HEK293 (cell line): Measurements from ENCODE around the gene OR2M4.

Source experiments
- CTCF ChIA-PET: fragments of 350-600 bp; formaldehyde crosslinking; extraction: SDS; loops from one replicate; lab custom pipeline; 2021; ENCODE audit warnings: antibody characterized with exemption; lab: Yijun Ruan, JAX
- POLR2A ChIA-PET: fragments of 300-600 bp; formaldehyde crosslinking; extraction: SDS; loops from one replicate; lab custom pipeline; 2020; ENCODE audit warnings: antibody characterized with exemption, inconsistent platforms; lab: Yijun Ruan, JAX
- H3K27ac ChIP-seq: fragments of 200-500 bp; sonication (Bioruptor generic); 2 replicates; pipeline ENCODE4 v1.5.1; 2014; ENCODE audit warnings: low read depth, low read length, control low read depth, inconsistent platforms; ENCODE audit errors: extremely low read depth
- H3K36me3 ChIP-seq, 2 experiments: fragments of 200-500 bp in 1 of 2; sonication (Bioruptor generic) in 1 of 2; 1 replicate in 1 of 2; 2 replicates in 1 of 2; pipeline ENCODE4 v1.5.1; 2014 to 2017; ENCODE audit warnings: inconsistent platforms in 2 of 2, low read length in 2 of 2; ENCODE audit not compliant: control insufficient read depth in 2 of 2, insufficient read depth in 1 of 2
- H3K4me1 ChIP-seq: fragments of 200-500 bp; sonication (Bioruptor generic); 2 replicates; pipeline ENCODE4 v1.5.1; 2014; ENCODE audit warnings: mild to moderate bottlenecking, low read length, inconsistent platforms; ENCODE audit not compliant: control insufficient read depth, insufficient read depth
- H3K4me3 ChIP-seq: 2 replicates; pipeline ENCODE4 v1.5.1; 2011; ENCODE audit warnings: low read depth, mild to moderate bottlenecking, control low read depth, low read length, moderate library complexity
- H3K9me3 ChIP-seq: fragments of 200-500 bp; sonication (Bioruptor generic); 2 replicates; pipeline ENCODE4 v1.5.1; 2014; ENCODE audit warnings: low read depth, low read length, inconsistent platforms; ENCODE audit not compliant: control insufficient read depth, insufficient read depth
- FEZF1 ChIP-seq: fragments of 450-650 bp; formaldehyde crosslinking; IDR thresholded peaks from 2 replicates; pipeline ENCODE4 v1.5.1; 2016; ENCODE audit warnings: missing biosample characterization, missing genetic modification characterization
- MZF1 ChIP-seq: fragments of 450-650 bp; formaldehyde crosslinking; IDR thresholded peaks from 2 replicates; pipeline ENCODE4 v1.5.1; 2017; ENCODE audit warnings: missing biosample characterization, missing genetic modification characterization, borderline replicate concordance
- TRIM28 ChIP-seq: IDR thresholded peaks from 2 replicates; pipeline ENCODE4 v1.6.1; 2011; ENCODE audit warnings: low read length, control low read depth, borderline replicate concordance
- ZBTB11 ChIP-seq: fragments of 450-650 bp; formaldehyde crosslinking; conservative IDR thresholded peaks from 2 replicates; pipeline ENCODE4 v1.5.1; 2016; ENCODE audit warnings: low read depth, missing biosample characterization, missing genetic modification characterization
- ZBTB26 ChIP-seq: fragments of 450-650 bp; formaldehyde crosslinking; optimal IDR thresholded peaks from 2 replicates; pipeline ENCODE3; 2016; ENCODE audit warnings: missing biosample characterization, mild to moderate bottlenecking, missing genetic modification characterization
- ZNF10 ChIP-seq: fragments of 450-650 bp; formaldehyde crosslinking; IDR thresholded peaks from 2 replicates; pipeline ENCODE4 v1.5.1; 2017; ENCODE audit warnings: missing biosample characterization, missing genetic modification characterization
- ZNF174 ChIP-seq: fragments of 450-650 bp; formaldehyde crosslinking; IDR thresholded peaks from 2 replicates; pipeline ENCODE4 v1.5.0; 2017; ENCODE audit warnings: missing biosample characterization, mild to moderate bottlenecking, missing genetic modification characterization
- ZNF248 ChIP-seq: fragments of 450-650 bp; formaldehyde crosslinking; IDR thresholded peaks from 2 replicates; pipeline ENCODE4 v1.5.1; 2017; ENCODE audit warnings: missing biosample characterization, missing genetic modification characterization
- ZNF280C ChIP-seq: fragments of 450-650 bp; formaldehyde crosslinking; IDR thresholded peaks from 2 replicates; pipeline ENCODE4 v1.5.1; 2016; ENCODE audit warnings: missing biosample characterization, missing genetic modification characterization
- ZNF341 ChIP-seq: fragments of 450-650 bp; formaldehyde crosslinking; IDR thresholded peaks from 2 replicates; pipeline ENCODE4; 2016; ENCODE audit warnings: low read depth, missing biosample characterization, missing genetic modification characterization
- ZNF510 ChIP-seq: fragments of 450-650 bp; formaldehyde crosslinking; IDR thresholded peaks from 2 replicates; pipeline ENCODE4 v1.5.1; 2018; ENCODE audit warnings: mild to moderate bottlenecking, missing genetic modification characterization, missing biosample characterization; ENCODE audit not compliant: insufficient replicate concordance
- ZNF530 ChIP-seq: fragments of 450-650 bp; formaldehyde crosslinking; IDR thresholded peaks from 2 replicates; pipeline ENCODE4 v1.5.1; 2016; ENCODE audit warnings: low read depth, missing biosample characterization, missing genetic modification characterization
- ZNF544 ChIP-seq: fragments of 450-650 bp; formaldehyde crosslinking; IDR thresholded peaks from 2 replicates; pipeline ENCODE4 v1.5.0; 2017; ENCODE audit warnings: missing biosample characterization, missing genetic modification characterization
- ZNF548 ChIP-seq: fragments of 450-650 bp; formaldehyde crosslinking; IDR thresholded peaks from 2 replicates; pipeline ENCODE4 v1.5.1; 2016; ENCODE audit warnings: missing biosample characterization, missing genetic modification characterization
- ZNF560 ChIP-seq: fragments of 450-650 bp; formaldehyde crosslinking; IDR thresholded peaks from 2 replicates; pipeline ENCODE4 v1.5.1; 2017; ENCODE audit warnings: missing biosample characterization, missing genetic modification characterization, borderline replicate concordance
- TF ChIP-seq, protein P1 (sequence below): fragments of 450-650 bp; formaldehyde crosslinking; IDR thresholded peaks from 2 replicates; pipeline ENCODE4 v1.5.1; 2016; ENCODE audit warnings: missing biosample characterization, missing genetic modification characterization
- TF ChIP-seq, protein P2 (sequence below): fragments of 450-650 bp; formaldehyde crosslinking; IDR thresholded peaks from 2 replicates; pipeline ENCODE4 v1.5.1; 2016; ENCODE audit warnings: missing biosample characterization, missing genetic modification characterization
- TF ChIP-seq, protein P3 (sequence below): fragments of 450-650 bp; formaldehyde crosslinking; IDR thresholded peaks from 2 replicates; pipeline ENCODE4 v1.5.1; 2016; ENCODE audit warnings: missing biosample characterization, missing genetic modification characterization, low read depth

The OR2M4 gene

GRCh38 chr1:248231117-248231516 lies at the start of gene OR2M4:
OR2M4 (plus strand) TSS chr1:248231417; CDS start chr1:248238929, 7,512 bp downstream.
- Histone ChIP-seq H3K36me3 (no peaks in the 10 kb centered on the region), H3K4me1 (no peaks in the 10 kb centered on the region), H3K9me3 (no peaks in the 10 kb centered on the region), H3K4me3 (no peak within 1 kb of the TSS), H3K27ac (no peak within 1 kb of the TSS)
- POLR2A ChIA-PET: no interaction called here
- CTCF ChIA-PET: no interaction called here
- TF ChIP-seq ZNF341 (no peak), ZBTB11 (tag by site-specific recombination) (no peak), ZNF174 (tag by site-specific recombination) (no peak), ZNF280C (tag by site-specific recombination) (no peak), ZNF510 (tag by site-specific recombination) (no peak), FEZF1 (no peak), ZNF248 (tag by site-specific recombination) (no peak), ZNF560 (no peak), ZNF530 (tag by site-specific recombination) (no peak), ZNF544 (tag by site-specific recombination) (no peak), ZBTB26 (tag by site-specific recombination) (no peak), TRIM28 (no peak), ZNF548 (no peak), MZF1 (tag by site-specific recombination) (no peak), ZNF10 (tag by site-specific recombination) (no peak)
- TF ChIP-seq, protein P1, sequence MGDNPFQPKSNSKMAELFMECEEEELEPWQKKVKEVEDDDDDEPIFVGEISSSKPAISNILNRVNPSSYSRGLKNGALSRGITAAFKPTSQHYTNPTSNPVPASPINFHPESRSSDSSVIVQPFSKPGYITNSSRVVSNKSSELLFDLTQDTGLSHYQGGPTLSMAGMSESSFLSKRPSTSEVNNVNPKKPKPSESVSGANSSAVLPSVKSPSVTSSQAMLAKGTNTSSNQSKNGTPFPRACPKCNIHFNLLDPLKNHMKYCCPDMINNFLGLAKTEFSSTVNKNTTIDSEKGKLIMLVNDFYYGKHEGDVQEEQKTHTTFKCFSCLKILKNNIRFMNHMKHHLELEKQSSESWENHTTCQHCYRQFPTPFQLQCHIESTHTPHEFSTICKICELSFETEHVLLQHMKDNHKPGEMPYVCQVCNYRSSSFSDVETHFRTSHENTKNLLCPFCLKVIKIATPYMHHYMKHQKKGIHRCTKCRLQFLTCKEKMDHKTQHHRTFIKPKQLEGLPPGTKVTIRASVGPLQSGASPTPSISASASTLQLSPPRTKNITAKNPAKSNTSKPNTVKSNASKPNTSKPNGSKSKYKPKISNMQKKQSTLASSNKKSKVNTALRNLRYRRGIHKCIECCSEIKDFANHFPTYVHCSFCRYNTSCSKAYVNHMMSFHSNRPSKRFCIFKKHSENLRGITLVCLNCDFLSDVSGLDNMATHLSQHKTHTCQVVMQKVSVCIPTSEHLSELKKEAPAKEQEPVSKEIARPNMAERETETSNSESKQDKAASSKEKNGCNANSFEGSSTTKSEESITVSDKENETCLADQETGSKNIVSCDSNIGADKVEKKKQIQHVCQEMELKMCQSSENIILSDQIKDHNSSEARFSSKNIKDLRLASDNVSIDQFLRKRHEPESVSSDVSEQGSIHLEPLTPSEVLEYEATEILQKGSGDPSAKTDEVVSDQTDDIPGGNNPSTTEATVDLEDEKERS (tag by site-specific recombination): no peak
- TF ChIP-seq, protein P2, sequence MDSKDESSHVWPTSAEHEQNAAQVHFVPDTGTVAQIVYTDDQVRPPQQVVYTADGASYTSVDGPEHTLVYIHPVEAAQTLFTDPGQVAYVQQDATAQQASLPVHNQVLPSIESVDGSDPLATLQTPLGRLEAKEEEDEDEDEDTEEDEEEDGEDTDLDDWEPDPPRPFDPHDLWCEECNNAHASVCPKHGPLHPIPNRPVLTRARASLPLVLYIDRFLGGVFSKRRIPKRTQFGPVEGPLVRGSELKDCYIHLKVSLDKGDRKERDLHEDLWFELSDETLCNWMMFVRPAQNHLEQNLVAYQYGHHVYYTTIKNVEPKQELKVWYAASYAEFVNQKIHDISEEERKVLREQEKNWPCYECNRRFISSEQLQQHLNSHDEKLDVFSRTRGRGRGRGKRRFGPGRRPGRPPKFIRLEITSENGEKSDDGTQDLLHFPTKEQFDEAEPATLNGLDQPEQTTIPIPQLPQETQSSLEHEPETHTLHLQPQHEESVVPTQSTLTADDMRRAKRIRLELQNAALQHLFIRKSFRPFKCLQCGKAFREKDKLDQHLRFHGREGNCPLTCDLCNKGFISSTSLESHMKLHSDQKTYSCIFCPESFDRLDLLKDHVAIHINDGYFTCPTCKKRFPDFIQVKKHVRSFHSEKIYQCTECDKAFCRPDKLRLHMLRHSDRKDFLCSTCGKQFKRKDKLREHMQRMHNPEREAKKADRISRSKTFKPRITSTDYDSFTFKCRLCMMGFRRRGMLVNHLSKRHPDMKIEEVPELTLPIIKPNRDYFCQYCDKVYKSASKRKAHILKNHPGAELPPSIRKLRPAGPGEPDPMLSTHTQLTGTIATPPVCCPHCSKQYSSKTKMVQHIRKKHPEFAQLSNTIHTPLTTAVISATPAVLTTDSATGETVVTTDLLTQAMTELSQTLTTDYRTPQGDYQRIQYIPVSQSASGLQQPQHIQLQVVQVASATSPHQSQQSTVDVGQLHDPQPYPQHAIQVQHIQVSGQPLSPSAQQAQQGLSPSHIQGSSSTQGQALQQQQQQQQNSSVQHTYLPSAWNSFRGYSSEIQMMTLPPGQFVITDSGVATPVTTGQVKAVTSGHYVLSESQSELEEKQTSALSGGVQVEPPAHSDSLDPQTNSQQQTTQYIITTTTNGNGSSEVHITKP (tag by site-specific recombination): no peak
- TF ChIP-seq, protein P3, sequence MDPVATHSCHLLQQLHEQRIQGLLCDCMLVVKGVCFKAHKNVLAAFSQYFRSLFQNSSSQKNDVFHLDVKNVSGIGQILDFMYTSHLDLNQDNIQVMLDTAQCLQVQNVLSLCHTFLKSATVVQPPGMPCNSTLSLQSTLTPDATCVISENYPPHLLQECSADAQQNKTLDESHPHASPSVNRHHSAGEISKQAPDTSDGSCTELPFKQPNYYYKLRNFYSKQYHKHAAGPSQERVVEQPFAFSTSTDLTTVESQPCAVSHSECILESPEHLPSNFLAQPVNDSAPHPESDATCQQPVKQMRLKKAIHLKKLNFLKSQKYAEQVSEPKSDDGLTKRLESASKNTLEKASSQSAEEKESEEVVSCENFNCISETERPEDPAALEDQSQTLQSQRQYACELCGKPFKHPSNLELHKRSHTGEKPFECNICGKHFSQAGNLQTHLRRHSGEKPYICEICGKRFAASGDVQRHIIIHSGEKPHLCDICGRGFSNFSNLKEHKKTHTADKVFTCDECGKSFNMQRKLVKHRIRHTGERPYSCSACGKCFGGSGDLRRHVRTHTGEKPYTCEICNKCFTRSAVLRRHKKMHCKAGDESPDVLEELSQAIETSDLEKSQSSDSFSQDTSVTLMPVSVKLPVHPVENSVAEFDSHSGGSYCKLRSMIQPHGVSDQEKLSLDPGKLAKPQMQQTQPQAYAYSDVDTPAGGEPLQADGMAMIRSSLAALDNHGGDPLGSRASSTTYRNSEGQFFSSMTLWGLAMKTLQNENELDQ: no peak
